Fibroblast of mammary gland (primary cell): ENCODE results near the gene ZFHX2.

Experiments used
- DNase-seq: peaks from one replicate; pipeline ENCODE4 v3.0.0-alpha.2; 2010; ENCODE audit warnings: low read depth
- H3K4me3 ChIP-seq: 2 replicates; pipeline ENCODE4 v1.5.1; 2011; ENCODE audit warnings: low read depth, mild to moderate bottlenecking, low read length, moderate library complexity; ENCODE audit not compliant: control insufficient read depth
- CTCF ChIP-seq: conservative IDR thresholded peaks from 2 replicates; pipeline ENCODE4 v1.5.1; 2011; ENCODE audit warnings: low read depth, low read length, inconsistent platforms; ENCODE audit not compliant: control insufficient read depth, insufficient read depth

ZFHX2 gene

DNA sequence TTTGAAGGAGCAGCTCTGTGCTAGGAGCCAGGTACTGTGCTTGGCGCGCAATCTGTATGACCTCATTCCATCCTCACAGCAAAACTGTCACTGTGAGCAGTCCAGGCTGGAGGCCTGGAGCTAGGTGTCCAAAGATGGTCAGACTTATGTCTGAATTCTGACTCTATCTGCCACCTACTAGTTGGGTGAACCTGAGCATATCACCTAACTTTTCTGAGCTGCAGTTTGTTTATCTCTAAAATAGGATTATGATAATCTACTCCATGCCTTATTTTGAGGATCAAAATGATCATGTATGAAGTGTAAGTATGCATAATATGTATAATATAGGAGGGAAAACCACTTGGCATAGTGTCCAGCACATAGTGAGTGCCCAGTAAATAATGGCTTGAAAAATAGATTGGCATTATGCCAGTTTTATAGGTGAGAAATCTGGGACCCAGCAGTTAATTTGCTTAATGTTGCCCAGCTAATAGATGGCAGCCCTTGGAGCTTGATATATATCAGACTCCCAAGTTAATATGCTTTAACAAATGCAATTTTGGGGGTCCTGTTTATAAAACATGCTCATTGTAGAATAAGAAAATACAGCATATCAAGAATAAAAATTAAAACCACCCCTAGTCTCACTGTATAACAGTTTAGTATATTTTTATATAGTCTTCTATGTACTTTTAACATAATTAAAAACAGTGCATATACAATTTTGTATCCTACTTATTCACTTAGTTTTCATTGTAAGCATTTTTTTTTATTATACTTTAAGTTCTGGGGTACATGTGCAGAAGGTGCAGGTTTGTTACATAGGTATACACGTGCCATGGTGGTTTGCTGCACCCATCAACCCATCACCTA is 31.6 kb upstream of the ZFHX2 start:
- H3K4me3 ChIP-seq: no peak overlapping the region
- no peak for TF ChIP-seq CTCF
- DNase-seq: no peak

GRCh38 chr14:23580948-23581281 is 29.4 kb upstream of the ZFHX2 start:
- H3K4me3 ChIP-seq: no peak overlapping the region
- TF ChIP-seq CTCF: no peak
- DNase-seq: no peak

DNA sequence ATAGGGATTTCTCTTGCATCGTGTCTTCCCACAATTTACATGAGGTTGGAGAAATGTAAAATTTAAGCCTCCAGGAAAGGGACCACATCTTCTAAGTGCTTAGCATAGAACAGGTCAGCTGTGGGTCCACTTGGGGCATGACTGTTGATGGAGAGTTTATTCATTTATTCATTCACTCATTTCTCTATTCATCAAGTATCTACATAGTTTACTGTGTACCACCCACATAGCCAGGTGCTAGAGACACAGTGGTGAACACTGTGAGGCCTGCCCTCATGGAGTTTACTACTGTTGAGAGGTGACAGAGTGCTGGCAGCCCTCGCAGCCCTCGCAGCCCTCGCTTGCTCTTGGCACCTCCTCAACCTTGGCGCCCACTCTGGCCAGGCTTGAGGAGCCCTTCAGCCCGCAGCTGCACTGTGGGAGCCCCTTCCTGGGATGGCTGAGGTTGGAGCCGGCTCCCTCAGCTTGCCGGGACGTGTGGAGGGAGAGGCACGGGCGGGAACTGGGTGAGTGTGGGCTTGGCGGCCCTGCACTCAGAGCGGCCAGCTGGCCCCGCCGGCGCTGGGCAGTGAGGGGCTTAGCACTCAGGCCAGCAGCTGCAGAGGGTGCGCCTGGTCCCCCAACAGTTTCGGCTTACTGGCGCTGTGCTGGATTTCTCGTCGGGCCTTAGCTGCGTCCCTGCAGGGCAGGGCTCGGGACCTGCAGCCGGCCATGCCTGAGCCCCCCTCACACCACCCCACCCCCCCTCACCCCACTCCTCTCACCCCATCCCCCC is 28.8 kb upstream of the ZFHX2 start:
- no peak overlapping the region for H3K4me3 ChIP-seq
- no peak for TF ChIP-seq CTCF
- DNase-seq: no peak

GRCh38 chr14:23579739-23580138 is 28.2 kb upstream of the ZFHX2 start:
- no peak overlapping the region for H3K4me3 ChIP-seq
- DNase-seq: no peak
- no peak for TF ChIP-seq CTCF

- no peak for DNase-seq
These were observed 27.7 kb upstream of the ZFHX2 start for GRCh38 chr14:23579311-23579630.

More at GRCh38 chr14:23579311-23579630, 27.7 kb upstream of the ZFHX2 start:
- no peak overlapping the region for H3K4me3 ChIP-seq
- no peak for TF ChIP-seq CTCF
